Measurements from ENCODE around the gene EFCAB11.

EFCAB11 gene

DNA sequence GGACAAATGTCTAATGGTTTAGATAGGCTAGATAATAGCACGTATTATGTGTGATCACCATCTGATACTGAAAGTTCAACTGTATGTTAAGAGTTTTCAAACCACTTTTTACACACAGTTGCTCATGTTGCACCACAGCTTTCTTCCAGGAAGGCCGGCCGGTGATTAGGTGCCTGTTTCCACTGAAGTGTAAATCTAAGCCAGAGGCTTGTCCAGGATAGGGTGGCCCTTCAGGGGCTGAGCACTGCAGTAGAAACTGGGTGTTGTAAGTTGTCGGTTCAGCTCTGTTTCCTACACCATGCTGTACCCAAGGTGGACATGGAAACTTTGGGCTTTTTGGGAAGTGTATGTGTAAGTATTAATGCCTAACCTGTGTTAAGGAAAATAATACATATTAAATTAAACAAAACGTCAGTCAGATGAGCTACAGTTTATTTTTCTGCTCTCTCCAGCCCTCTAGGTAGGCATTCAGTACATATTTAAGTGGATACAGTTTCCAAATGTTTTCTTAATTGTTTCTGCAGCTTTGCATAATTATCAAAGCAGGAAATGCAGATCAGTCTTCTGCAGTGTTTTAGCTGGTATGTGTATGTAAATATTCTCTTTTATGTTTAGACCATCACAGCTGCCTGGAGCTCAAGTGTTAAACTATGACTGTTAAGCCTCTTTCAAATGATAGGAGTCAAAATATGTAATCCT, 32.1 kb upstream of the EFCAB11 start:
- H3K4me3 ChIP-seq (ENCODE audit: low read length) = no peak overlapping the region
- H4K20me1 ChIP-seq (ENCODE audit: control insufficient read depth, insufficient read depth, low read depth, low read length) = no peaks in the 10 kb centered on the region
- H3K27ac ChIP-seq (ENCODE audit: low read depth, low read length) = no peak overlapping the region
- no peaks in the 10 kb centered on the region for H3K79me2 ChIP-seq (ENCODE audit: control insufficient read depth, low read length)
- H3K4me2 ChIP-seq (ENCODE audit: low read length) = no peak overlapping the region
- no peaks in the 10 kb centered on the region for H3K9me2 ChIP-seq (replicated peaks; ENCODE audit: control insufficient read depth, low read length)
- no peaks in the 10 kb centered on the region for H3K9me3 ChIP-seq (ENCODE audit: control insufficient read depth, insufficient read depth, low read length)
- H3F3A ChIP-seq (ENCODE audit: control insufficient read depth, insufficient read depth) = no peaks in the 10 kb centered on the region
- no peaks in the 10 kb centered on the region for H3K4me1 ChIP-seq (ENCODE audit: control insufficient read depth, low read length)
- H3K36me3 ChIP-seq (ENCODE audit: control insufficient read depth, low read length) = peaks cover 85% of the 10 kb centered on the region
- no peaks in the 10 kb centered on the region for H3K27me3 ChIP-seq (ENCODE audit: control insufficient read depth, low read length)
- no peak for TF ChIP-seq EZH2phosphoT487 (IDR thresholded peaks at IDR 0.05; ENCODE audit: borderline replicate concordance, low read length)
- TF ChIP-seq, protein P1, sequence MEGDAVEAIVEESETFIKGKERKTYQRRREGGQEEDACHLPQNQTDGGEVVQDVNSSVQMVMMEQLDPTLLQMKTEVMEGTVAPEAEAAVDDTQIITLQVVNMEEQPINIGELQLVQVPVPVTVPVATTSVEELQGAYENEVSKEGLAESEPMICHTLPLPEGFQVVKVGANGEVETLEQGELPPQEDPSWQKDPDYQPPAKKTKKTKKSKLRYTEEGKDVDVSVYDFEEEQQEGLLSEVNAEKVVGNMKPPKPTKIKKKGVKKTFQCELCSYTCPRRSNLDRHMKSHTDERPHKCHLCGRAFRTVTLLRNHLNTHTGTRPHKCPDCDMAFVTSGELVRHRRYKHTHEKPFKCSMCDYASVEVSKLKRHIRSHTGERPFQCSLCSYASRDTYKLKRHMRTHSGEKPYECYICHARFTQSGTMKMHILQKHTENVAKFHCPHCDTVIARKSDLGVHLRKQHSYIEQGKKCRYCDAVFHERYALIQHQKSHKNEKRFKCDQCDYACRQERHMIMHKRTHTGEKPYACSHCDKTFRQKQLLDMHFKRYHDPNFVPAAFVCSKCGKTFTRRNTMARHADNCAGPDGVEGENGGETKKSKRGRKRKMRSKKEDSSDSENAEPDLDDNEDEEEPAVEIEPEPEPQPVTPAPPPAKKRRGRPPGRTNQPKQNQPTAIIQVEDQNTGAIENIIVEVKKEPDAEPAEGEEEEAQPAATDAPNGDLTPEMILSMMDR (IDR thresholded peaks at IDR 0.05; ENCODE audit: low read depth, low read length, poor library complexity, severe bottlenecking) = no peak

- no peak for TF ChIP-seq EZH2phosphoT487 (IDR thresholded peaks at IDR 0.05; ENCODE audit: borderline replicate concordance, low read length)
- TF ChIP-seq, protein P1 (IDR thresholded peaks at IDR 0.05; ENCODE audit: low read depth, low read length, poor library complexity, severe bottlenecking) = no peak
- H3K4me1 ChIP-seq (ENCODE audit: control insufficient read depth, low read length) = no peaks in the 10 kb centered on the region
- no peaks in the 10 kb centered on the region for H4K20me1 ChIP-seq (ENCODE audit: control insufficient read depth, insufficient read depth, low read depth, low read length)
- no peak overlapping the region for H3K4me3 ChIP-seq (ENCODE audit: low read length)
- H3K27me3 ChIP-seq (ENCODE audit: control insufficient read depth, low read length) = no peaks in the 10 kb centered on the region
- H3K9me2 ChIP-seq (replicated peaks; ENCODE audit: control insufficient read depth, low read length) = no peaks in the 10 kb centered on the region
- H3K9me3 ChIP-seq (ENCODE audit: control insufficient read depth, insufficient read depth, low read length) = no peaks in the 10 kb centered on the region
- peaks cover 85% of the 10 kb centered on the region for H3K36me3 ChIP-seq (ENCODE audit: control insufficient read depth, low read length)
- no peak overlapping the region for H3K27ac ChIP-seq (ENCODE audit: low read depth, low read length)
- H3F3A ChIP-seq (ENCODE audit: control insufficient read depth, insufficient read depth) = no peaks in the 10 kb centered on the region
- H3K79me2 ChIP-seq (ENCODE audit: control insufficient read depth, low read length) = no peaks in the 10 kb centered on the region
- no peak overlapping the region for H3K4me2 ChIP-seq (ENCODE audit: low read length)
Observed at GRCh38 chr14:89983375-89983774, 28.8 kb upstream of the EFCAB11 start.

- Histone ChIP-seq H3K4me3 (ENCODE audit: low read length) (no peak overlapping the region), H3K27me3 (ENCODE audit: control insufficient read depth, low read length) (no peaks in the 10 kb centered on the region), H3K27ac (ENCODE audit: low read depth, low read length) (no peak overlapping the region), H3K4me1 (ENCODE audit: control insufficient read depth, low read length) (no peaks in the 10 kb centered on the region), H4K20me1 (ENCODE audit: control insufficient read depth, insufficient read depth, low read depth, low read length) (no peaks in the 10 kb centered on the region), H3K4me2 (ENCODE audit: low read length) (no peak overlapping the region), H3F3A (ENCODE audit: control insufficient read depth, insufficient read depth) (no peaks in the 10 kb centered on the region), H3K9me3 (ENCODE audit: control insufficient read depth, insufficient read depth, low read length) (no peaks in the 10 kb centered on the region), H3K79me2 (ENCODE audit: control insufficient read depth, low read length) (no peaks in the 10 kb centered on the region), H3K36me3 (ENCODE audit: control insufficient read depth, low read length) (peaks cover 77% of the 10 kb centered on the region), H3K9me2 (replicated peaks; ENCODE audit: control insufficient read depth, low read length) (no peaks in the 10 kb centered on the region)
- no peak for TF ChIP-seq EZH2phosphoT487 (IDR thresholded peaks at IDR 0.05; ENCODE audit: borderline replicate concordance, low read length)
- TF ChIP-seq, protein P1 (IDR thresholded peaks at IDR 0.05; ENCODE audit: low read depth, low read length, poor library complexity, severe bottlenecking) = no peak
Observed at GRCh38 chr14:89978656-89979055, 24.1 kb upstream of the EFCAB11 start.
